LNCAP (cell line): ENCODE measurements around the gene OGFRL1.

Experiments
- TF ChIP-seq, protein P1 (sequence below): fragments of 450-650 bp; IDR thresholded peaks from 2 replicates; pipeline ENCODE4 v1.5.1; 2017; ENCODE audit warnings: mild to moderate bottlenecking

Gene OGFRL1

DNA sequence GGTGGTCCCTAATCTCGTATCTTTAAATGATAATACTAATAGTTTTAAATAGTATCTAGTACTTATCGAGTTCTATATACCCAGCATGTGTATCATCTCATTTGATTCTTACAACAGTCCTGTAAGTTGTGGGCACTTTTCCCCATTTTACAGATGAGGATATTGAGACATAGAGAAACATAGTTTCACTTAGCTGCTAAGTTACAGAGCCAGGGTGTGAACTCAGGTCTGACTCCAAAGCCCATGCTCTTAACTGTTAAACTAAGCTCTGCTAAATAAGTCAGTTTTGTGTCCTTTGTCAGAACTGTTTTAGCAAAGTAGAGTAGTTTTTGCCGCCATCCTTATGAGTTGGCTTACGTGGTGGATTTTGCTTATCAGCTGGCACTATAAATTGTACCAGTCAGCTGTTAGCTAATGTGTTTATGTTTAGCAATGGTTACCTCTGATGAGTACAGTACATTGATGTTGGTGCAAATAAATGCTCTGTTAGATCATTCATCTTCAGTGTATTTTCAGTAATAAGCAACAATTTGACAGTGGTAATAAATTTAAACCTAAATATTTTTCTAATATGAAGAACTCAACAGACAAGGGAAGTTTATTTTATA lies 12.1 kb downstream of the OGFRL1 start:
- TF ChIP-seq, protein P1, sequence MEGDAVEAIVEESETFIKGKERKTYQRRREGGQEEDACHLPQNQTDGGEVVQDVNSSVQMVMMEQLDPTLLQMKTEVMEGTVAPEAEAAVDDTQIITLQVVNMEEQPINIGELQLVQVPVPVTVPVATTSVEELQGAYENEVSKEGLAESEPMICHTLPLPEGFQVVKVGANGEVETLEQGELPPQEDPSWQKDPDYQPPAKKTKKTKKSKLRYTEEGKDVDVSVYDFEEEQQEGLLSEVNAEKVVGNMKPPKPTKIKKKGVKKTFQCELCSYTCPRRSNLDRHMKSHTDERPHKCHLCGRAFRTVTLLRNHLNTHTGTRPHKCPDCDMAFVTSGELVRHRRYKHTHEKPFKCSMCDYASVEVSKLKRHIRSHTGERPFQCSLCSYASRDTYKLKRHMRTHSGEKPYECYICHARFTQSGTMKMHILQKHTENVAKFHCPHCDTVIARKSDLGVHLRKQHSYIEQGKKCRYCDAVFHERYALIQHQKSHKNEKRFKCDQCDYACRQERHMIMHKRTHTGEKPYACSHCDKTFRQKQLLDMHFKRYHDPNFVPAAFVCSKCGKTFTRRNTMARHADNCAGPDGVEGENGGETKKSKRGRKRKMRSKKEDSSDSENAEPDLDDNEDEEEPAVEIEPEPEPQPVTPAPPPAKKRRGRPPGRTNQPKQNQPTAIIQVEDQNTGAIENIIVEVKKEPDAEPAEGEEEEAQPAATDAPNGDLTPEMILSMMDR = no peak

DNA sequence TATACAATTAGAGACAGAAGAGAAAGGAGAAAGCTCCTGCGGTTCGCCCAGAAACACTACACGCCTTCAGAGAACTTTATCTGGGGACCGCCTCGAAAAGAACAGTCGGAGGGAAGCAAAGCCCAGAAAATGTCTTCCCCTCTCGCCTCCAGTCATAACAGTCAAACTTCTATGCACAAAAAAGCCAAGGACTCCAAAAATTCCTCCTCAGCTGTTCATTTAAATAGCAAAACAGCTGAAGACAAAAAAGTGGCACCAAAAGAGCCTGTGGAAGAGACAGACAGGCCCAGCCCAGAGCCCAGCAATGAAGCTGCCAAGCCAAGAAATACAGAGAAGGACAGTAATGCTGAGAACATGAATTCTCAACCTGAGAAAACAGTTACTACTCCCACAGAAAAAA lies 12.9 kb downstream of the OGFRL1 start:
- TF ChIP-seq, protein P1 = no peak

GRCh38 chr6:71309656-71310055 lies 21.0 kb downstream of the OGFRL1 start:
- TF ChIP-seq, protein P1 = no peak

DNA sequence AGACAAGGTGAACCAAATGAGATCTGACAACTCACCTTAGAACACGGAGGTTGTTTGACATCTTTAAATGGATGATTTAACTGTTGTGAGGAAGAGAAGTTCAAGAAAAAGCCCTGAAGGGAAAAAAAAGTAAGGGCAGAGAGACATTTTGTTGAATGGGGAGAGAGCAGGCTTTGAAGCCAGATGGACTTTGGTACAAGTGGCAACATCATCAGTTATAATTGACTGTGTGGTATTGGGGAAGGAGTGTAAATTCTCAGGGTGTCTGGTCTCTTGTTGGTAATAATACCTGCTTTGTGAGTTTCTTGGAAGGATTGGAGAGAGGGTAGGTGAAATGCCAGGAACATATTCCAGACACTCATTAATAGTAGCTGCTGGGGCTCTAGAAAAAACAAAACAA lies 21.6 kb downstream of the OGFRL1 start:
- TF ChIP-seq, protein P1 = no peak

DNA sequence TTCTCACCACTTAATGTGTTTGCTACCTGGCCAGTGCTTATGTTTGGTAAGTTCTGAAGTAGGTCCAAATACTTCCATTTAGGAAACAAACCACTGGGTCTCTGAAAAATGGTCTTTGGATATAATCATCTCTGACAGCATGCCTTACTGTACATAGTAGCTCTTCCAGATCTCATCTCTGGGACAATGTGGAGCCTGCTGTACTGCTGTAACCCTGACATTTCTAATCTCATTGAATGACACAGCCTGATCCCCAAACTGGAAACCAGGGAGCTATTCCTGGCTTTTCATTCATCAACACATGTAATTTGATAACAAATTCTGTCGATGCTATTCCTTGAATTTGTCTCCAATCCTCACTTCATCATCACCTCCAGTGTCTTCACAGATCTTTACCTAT lies 23.5 kb downstream of the OGFRL1 start:
- TF ChIP-seq, protein P1 = no peak

GRCh38 chr6:71317441-71317840 lies 28.8 kb downstream of the OGFRL1 start:
- TF ChIP-seq, protein P1 = no peak

DNA sequence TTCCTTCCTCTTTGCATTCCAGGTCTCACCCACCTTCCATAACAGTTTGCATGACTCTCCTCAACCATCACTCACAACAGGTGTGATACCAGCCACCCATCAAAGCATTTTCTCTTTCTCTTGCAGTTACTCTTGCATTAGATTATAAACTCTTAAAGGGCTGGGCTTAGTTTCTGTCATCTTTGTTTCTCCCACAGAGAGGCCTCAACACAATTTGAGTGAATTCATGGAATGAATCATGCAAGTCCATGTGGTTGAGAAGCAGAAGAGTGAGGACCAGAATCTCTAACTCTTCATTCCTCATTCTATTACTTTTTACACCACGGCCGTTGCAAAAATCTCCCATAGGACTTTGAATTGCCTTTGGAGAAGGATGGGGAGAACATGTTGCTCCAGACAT lies 31.4 kb downstream of the OGFRL1 start:
- TF ChIP-seq, protein P1 = no peak

- TF ChIP-seq, protein P1 = no peak
These were observed 32.7 kb downstream of the OGFRL1 start for GRCh38 chr6:71321314-71321713.
